Thyroid gland (tissue), 4 donors: ENCODE data around the gene COP1. TPM values are rescaled to one million over a fixed set of nuclear protein-coding genes. Genes with fewer than 3 reads are reported as not detected.
"Not testable (repeated sequence)": the region's sequence is repeated elsewhere in the genome, so short reads cannot be mapped to it uniquely, and the experiment has no call there.

Source experiments
- DNase-seq, 2 donors: peaks; one replicate each; pipeline ENCODE4 v3.0.0-alpha.2; 2019
- H3K27ac ChIP-seq, 3 donors: fragments of 200-600 bp; sonication (generic); 1 replicate in 2 of 3; 2 replicates in 1 of 3; pipeline ENCODE4 v1.5.1; 2016 to 2019; ENCODE audit warnings: mild to moderate bottlenecking in 1 of 3, moderate library complexity in 1 of 3
- H3K27me3 ChIP-seq: fragments of 200-600 bp; sonication (generic); one replicate; pipeline ENCODE4 v1.5.1; 2019
- H3K36me3 ChIP-seq, 2 donors: fragments of 200-600 bp; sonication (generic); one replicate each; pipeline ENCODE4 v1.5.1; 2016 to 2019
- H3K4me1 ChIP-seq, 2 donors: fragments of 200-600 bp; sonication (generic); one replicate each; pipeline ENCODE4 v1.5.1; 2017 to 2019
- H3K4me3 ChIP-seq, 3 donors: fragments of 200-600 bp; sonication (generic); replicated peaks in 1 of 3; 1 replicate in 2 of 3; 2 replicates in 1 of 3; pipeline ENCODE4 v1.5.1; 2016; ENCODE audit warnings: mild to moderate bottlenecking in 1 of 3
- H3K9me3 ChIP-seq: fragments of 200-600 bp; sonication (generic); one replicate; pipeline ENCODE4 v1.5.1; 2017
- POLR2A ChIP-seq, 2 donors: fragments of 450-650 bp; IDR thresholded peaks; one replicate each; pipeline ENCODE4 v1.6.1; 2017; ENCODE audit warnings: antibody characterized with exemption in 2 of 2, mild to moderate bottlenecking in 2 of 2, moderate library complexity in 1 of 2
- WGBS, 2 donors: methylation state at CpG; one replicate each; pipeline ENCODE4 v1.1.5; 2017; 5-methylcytosine and 5-hydroxymethylcytosine counted together
- intact Hi-C: fragments of 100-400 bp; cut with DNase I; formaldehyde crosslinking; loops from one replicate; pipeline ENCODE4 v1.15.1; 2023
- total RNA-seq, 4 donors: library from RNA; depleted of rRNA; stranded (reverse); fragments of >200 nt; gene quantifications; one replicate each; pipeline ENCODE4 v1.2.3, GENCODE V29; 2016
- TF ChIP-seq, protein P1 (sequence below), 6 experiments: fragments of 200-600 bp in 3 of 6; fragments of 450-650 bp in 3 of 6; sonication (generic) in 3 of 6; IDR thresholded peaks; one replicate each; pipeline ENCODE4 v1.5.1; 2016 to 2019; ENCODE audit warnings: antibody characterized with exemption in 6 of 6, mild to moderate bottlenecking in 2 of 6, inconsistent platforms in 1 of 6, moderate library complexity in 1 of 6

Gene COP1
- total RNA-seq, 4 donors from 2014 or later: 67.8 to 116 (median 78.5) TPM

DNA sequence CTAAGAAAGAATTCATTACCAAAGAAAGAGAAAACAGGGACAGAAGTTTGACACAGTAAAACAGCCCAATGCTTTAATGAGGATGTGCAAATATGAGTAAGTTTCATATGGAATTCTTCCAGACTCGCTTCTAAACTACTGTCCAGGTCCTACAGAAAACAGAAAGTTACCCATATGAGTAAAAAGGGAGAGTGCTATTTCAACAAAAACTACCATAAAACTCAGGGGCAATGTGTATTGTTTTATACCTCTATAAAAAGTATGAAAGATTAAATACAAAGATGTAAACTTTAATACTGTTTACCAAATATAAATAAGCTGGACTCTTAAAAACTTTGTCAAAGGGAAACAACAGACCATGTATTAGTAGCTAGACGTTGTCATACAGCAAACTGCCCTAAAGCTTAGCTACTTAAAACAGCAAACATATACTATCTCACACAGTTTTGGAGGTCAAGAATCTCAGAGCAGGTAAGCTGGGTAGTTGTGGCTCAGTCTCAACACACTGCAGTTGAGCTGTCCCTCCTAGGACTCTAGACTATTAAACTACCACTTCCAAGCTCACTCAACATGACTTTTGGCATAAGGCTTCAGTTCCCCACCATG, 174.9 kb downstream of the COP1 start:
- intact Hi-C loops: no loop called here
- WGBS, 2 donors: 92 to 93% methylated on average over 2 of the region's 2 CpGs
- TF ChIP-seq, protein P1, sequence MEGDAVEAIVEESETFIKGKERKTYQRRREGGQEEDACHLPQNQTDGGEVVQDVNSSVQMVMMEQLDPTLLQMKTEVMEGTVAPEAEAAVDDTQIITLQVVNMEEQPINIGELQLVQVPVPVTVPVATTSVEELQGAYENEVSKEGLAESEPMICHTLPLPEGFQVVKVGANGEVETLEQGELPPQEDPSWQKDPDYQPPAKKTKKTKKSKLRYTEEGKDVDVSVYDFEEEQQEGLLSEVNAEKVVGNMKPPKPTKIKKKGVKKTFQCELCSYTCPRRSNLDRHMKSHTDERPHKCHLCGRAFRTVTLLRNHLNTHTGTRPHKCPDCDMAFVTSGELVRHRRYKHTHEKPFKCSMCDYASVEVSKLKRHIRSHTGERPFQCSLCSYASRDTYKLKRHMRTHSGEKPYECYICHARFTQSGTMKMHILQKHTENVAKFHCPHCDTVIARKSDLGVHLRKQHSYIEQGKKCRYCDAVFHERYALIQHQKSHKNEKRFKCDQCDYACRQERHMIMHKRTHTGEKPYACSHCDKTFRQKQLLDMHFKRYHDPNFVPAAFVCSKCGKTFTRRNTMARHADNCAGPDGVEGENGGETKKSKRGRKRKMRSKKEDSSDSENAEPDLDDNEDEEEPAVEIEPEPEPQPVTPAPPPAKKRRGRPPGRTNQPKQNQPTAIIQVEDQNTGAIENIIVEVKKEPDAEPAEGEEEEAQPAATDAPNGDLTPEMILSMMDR (IDR thresholded peaks at IDR 0.05): no peak
- TF ChIP-seq POLR2A (IDR thresholded peaks at IDR 0.05): no peak
- Histone ChIP-seq H3K4me3 (no peak overlapping the region), H3K9me3 (no peaks in the 10 kb centered on the region), H3K27ac (no peak overlapping the region), H3K27me3 (no peaks in the 10 kb centered on the region), H3K4me1 (no peaks in the 10 kb centered on the region), H3K36me3 (no peaks in the 10 kb centered on the region)
- DNase-seq: no peak

DNA sequence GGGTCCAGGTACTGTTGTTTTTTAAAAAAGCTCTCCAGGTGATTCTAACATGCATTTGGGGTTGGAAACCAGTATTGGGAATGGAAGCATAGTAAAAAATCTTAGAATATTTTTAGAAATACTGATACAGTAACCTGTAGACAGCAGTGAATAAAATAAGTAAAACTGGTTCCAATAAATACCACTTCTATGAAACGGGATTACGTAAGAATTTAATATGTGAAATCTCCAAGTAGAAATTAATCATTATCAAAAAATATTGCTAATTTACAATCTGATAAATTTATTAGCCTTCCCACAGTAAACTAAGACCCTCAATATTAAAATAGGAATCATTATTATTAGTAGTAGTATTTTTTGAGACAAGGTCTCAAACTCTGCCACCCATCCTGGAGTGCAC, 177.5 kb downstream of the COP1 start:
- WGBS, 2 donors: 96 to 97% methylated on average over 2 of the region's 2 CpGs
- H3K27ac ChIP-seq: no peak overlapping the region
- TF ChIP-seq, protein P1 (IDR thresholded peaks at IDR 0.05): no peak
- TF ChIP-seq POLR2A (IDR thresholded peaks at IDR 0.05): no peak

DNA sequence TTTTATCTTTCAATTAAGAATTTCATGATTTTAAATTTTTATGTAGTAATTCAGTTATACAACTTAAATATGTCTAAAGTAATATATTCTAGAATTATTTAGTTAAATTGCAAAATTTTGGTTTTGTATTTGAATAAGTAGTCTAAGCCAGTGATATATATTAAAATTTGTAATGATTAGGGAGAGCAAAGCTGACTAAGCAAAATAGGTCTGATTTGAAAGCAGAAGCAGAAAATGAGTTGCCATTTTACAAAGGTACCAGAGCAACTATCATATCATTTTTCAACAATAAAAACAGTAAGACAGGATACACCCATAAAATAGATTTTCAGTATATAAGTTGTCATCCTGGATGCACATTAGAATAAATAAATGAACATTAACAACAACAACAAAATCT, 177.9 kb downstream of the COP1 start:
- Histone ChIP-seq H3K27me3 (no peaks in the 10 kb centered on the region), H3K36me3 (no peaks in the 10 kb centered on the region), H3K4me3 (no peak overlapping the region), H3K4me1 (no peaks in the 10 kb centered on the region), H3K27ac (no peak overlapping the region), H3K9me3 (no peaks in the 10 kb centered on the region)
- intact Hi-C loops: no loop called here
- TF ChIP-seq, protein P1 (IDR thresholded peaks at IDR 0.05): no peak
- TF ChIP-seq POLR2A (IDR thresholded peaks at IDR 0.05): no peak
- DNase-seq: no peak

More for the DNA sequence above, 177.5 kb downstream of the COP1 start:
- H3K4me1 ChIP-seq: no peaks in the 10 kb centered on the region
- intact Hi-C loops: no loop called here
- no peak overlapping the region for H3K4me3 ChIP-seq
- H3K9me3 ChIP-seq: no peaks in the 10 kb centered on the region
- no peak for DNase-seq
- no peaks in the 10 kb centered on the region for H3K27me3 ChIP-seq
- H3K36me3 ChIP-seq: no peaks in the 10 kb centered on the region

DNA sequence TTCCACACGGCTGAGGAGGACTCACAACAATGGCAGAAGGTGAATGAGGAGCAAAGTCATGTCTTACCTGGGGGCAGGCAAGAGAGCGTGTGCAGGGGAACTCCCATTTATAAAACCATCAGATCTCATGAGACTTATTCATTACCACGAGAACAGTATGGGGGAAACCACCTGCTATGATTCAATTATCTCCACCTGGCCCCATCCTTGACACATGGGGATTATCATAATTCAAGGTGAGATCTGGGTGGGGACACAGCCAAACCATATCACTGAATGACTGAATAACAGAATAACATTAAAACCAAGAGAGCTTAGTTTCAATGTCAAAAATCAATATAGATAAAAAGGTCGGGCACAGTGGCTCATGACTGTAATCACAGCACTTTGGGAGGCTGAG, 179.2 kb downstream of the COP1 start:
- H3K4me1 ChIP-seq, H3K27ac ChIP-seq, H3K27me3 ChIP-seq, H3K36me3 ChIP-seq, H3K4me3 ChIP-seq, H3K9me3 ChIP-seq, intact Hi-C loops, DNase-seq: not testable (repeated sequence)
- 86 to 94% methylated on average over 4 of the region's 4 CpGs for WGBS, 2 donors

DNA sequence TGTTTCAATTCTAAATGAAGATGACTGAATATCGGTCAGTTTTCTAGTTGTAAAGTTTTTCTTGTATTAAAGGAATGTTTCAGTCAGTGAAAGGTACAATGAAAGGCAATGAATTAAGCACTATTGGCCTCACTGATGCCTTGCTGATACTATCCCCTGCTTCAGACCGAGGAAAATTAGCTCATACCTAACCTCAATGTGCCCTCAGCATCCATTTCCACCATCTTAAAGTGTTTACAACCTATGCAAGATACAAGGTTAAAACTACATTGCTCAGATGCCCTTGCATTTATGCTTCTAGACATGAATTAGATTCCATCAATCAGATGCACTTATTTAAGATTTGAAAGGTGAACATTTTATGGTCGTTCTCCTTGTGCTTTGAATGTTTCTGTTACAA, 184.5 kb downstream of the COP1 start:
- H3K27ac ChIP-seq: no peak overlapping the region
- no peaks in the 10 kb centered on the region for H3K36me3 ChIP-seq
- WGBS, 2 donors: 90 to 95% methylated on average over 3 of the region's 3 CpGs
- H3K4me1 ChIP-seq: no peaks in the 10 kb centered on the region
- no peak overlapping the region for H3K4me3 ChIP-seq
- no peaks in the 10 kb centered on the region for H3K27me3 ChIP-seq
- DNase-seq: no peak
- intact Hi-C loops: no loop called here
- H3K9me3 ChIP-seq: no peaks in the 10 kb centered on the region
- TF ChIP-seq, protein P1 (IDR thresholded peaks at IDR 0.05): no peak
- no peak for TF ChIP-seq POLR2A (IDR thresholded peaks at IDR 0.05)

DNA sequence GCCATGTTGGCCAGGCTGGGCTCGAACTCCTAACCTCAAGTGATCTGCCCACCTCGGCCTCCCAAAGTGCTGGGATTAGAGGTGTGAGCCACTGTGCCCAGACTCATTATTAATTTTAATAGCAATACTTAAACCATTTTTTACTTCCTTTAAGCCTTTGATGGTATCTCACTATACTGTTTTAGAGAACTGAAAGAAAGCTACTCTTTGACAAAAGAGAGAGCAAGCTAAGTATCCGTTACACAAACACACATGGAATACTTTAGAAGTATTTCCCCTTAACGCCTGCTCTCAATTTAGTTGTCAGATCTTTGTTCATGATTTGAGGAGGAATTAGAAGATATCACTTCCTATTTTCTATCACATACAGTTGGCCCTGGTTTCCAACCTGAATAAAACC, 189.4 kb downstream of the COP1 start:
- H3K27me3 ChIP-seq: no peaks in the 10 kb centered on the region
- WGBS, 2 donors: 93 to 95% methylated on average over 4 of the region's 4 CpGs
- no peak overlapping the region for H3K4me3 ChIP-seq
- no peak for DNase-seq
- peaks cover 0 to 1% of the 10 kb centered on the region in 2 donors for H3K36me3 ChIP-seq
- H3K27ac ChIP-seq: no peak overlapping the region
- H3K4me1 ChIP-seq: no peaks in the 10 kb centered on the region
- TF ChIP-seq POLR2A (IDR thresholded peaks at IDR 0.05): no peak
- TF ChIP-seq, protein P1 (IDR thresholded peaks at IDR 0.05): no peak
- H3K9me3 ChIP-seq: no peaks in the 10 kb centered on the region
- intact Hi-C loops: no loop called here
